Stimulated activated naive B cell treated with anti-CD40 and anti-IgM and Interleukin-4, amounts not matched to agents 10 μg/mL and 1 μg/mL and 100 μg/mL, for 72 hours (primary cell): ENCODE results near the gene AGAP1.

Experiments used
- ATAC-seq, 2 donors: fragments of 150-1000 bp; cut with Tn5 transposase; replicated peaks; 2 replicates each; pipeline ENCODE4 v1.10.0; 2021; ENCODE audit warnings: moderate library complexity in 1 of 2
- DNase-seq: peaks from one replicate; pipeline ENCODE4 v3.0.0; 2021
- H3K27ac Mint-ChIP-seq: one replicate; pipeline ENCODE4 v1.8.0; 2022; ENCODE audit warnings: mild to moderate bottlenecking, mixed read lengths
- H3K27me3 Mint-ChIP-seq, 2 donors: one replicate each; pipeline ENCODE4 v1.8.0; 2022; ENCODE audit warnings: mixed read lengths in 2 of 2
- H3K36me3 Mint-ChIP-seq, 2 donors: one replicate each; pipeline ENCODE4 v1.8.0; 2022; ENCODE audit warnings: mixed read lengths in 2 of 2, mild to moderate bottlenecking in 1 of 2
- H3K4me1 Mint-ChIP-seq, 2 donors: one replicate each; pipeline ENCODE4 v1.8.0; 2022; ENCODE audit warnings: mixed read lengths in 2 of 2, mild to moderate bottlenecking in 1 of 2
- H3K4me3 Mint-ChIP-seq, 2 donors: one replicate each; pipeline ENCODE4 v1.8.0; 2022; ENCODE audit warnings: mild to moderate bottlenecking in 2 of 2, mixed read lengths in 2 of 2, moderate library complexity in 1 of 2
- H3K9me3 Mint-ChIP-seq, 2 donors: one replicate each; pipeline ENCODE4 v1.8.0; 2022; ENCODE audit warnings: mixed read lengths in 2 of 2, mild to moderate bottlenecking in 1 of 2

AGAP1 gene

GRCh38 chr2:235986361-235986760 lies 492.5 kb downstream of the AGAP1 start:
- H3K4me3 Mint-ChIP-seq = no peak overlapping the region
- no peak overlapping the region for H3K27ac Mint-ChIP-seq
- H3K4me1 Mint-ChIP-seq = no peaks in the 10 kb centered on the region
- ATAC-seq = no peak
- H3K27me3 Mint-ChIP-seq = peaks cover 11 to 14% of the 10 kb centered on the region in 2 donors
- no peaks in the 10 kb centered on the region for H3K36me3 Mint-ChIP-seq
- no peak for DNase-seq
- H3K9me3 Mint-ChIP-seq = peaks cover 4 to 10% of the 10 kb centered on the region in 2 donors

DNA sequence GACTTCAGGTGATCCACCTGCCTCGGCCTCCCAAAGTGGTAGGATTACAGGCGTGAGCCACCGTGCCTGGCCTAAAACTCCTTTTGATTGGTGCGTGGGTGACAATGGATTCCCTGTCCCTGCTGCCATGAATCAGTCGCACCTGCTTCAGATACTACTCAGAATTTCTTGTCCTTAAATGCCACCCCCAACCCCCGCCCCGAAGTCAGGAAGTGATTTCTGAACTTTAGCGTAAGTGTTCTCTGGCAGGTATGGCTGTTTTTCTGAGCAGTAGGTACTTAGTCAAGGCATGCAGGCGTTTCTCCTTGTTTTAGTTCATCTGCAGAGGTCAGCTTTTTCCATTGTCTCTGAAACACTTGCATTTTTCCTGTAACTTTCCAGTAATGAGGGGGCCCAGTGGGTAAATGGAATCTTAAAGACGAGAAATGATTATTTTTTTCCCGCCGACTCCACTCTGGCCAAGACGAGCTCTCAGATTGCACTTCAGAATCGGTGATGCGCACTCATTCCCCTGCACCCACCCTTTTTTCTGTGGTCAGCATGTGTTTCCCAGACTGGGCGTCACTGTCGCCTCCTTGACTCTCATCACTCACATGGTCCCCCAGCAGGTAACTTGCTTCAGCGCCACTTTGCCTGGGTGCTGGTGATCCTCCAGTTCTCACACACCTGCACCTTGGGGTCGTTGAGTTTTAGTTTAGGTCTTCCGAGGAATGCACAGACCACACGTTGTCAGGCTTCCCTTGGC lies 494.6 kb downstream of the AGAP1 start:
- H3K36me3 Mint-ChIP-seq = no peaks in the 10 kb centered on the region
- H3K9me3 Mint-ChIP-seq = peaks cover 4 to 10% of the 10 kb centered on the region in 2 donors
- peaks cover 10 to 11% of the 10 kb centered on the region in 2 donors for H3K27me3 Mint-ChIP-seq
- DNase-seq (no peak), ATAC-seq (no peak)
- H3K4me3 Mint-ChIP-seq = no peak overlapping the region
- H3K27ac Mint-ChIP-seq = no peak overlapping the region
- H3K4me1 Mint-ChIP-seq = no peaks in the 10 kb centered on the region

DNA sequence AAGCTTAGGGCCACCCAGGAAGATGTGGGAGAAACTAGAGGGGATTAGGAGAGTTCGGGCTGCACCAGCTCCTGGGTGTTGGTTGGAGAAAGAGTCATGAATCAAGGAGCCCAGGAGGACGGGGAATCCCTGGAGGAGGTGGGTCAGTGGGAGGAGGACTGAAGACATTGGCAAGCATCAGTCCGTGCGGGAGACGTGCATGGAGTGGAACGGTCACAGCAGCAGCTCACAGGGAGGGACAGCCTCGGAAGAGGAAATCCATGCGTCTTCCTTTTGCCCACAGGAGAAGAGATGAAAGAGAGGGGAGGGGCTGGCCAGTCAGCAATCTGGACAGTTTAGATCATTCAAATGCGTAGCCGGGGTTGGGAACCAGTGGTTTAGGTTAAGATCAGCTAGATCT lies 495.7 kb downstream of the AGAP1 start:
- peaks cover 4 to 9% of the 10 kb centered on the region in 2 donors for H3K9me3 Mint-ChIP-seq
- no peaks in the 10 kb centered on the region for H3K36me3 Mint-ChIP-seq
- peaks cover 9 to 11% of the 10 kb centered on the region in 2 donors for H3K27me3 Mint-ChIP-seq
- no peak overlapping the region for H3K27ac Mint-ChIP-seq
- no peak overlapping the region for H3K4me3 Mint-ChIP-seq
- no peak for ATAC-seq
- DNase-seq = no peak
- no peaks in the 10 kb centered on the region for H3K4me1 Mint-ChIP-seq

DNA sequence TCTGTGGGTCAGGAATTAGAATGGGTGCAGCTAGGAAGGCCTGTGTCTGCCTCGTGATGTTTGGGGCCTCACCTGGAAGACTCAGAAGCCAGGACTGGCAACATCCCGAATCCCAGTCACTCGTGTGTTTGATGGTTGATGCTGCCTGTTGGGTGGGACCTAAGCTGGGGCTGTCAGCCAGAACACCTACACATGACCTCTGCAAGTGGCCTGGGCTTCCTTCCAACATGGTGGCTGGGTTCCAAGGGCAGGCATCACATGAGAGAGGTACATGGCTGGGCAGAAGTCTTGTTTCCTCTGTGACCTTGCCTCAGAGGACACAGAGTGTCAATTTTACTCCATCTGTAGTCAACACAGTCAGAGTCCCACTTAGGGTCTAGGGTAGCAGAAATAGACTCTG lies 496.5 kb downstream of the AGAP1 start:
- Mint-ChIP-seq H3K36me3 (no peaks in the 10 kb centered on the region), H3K4me1 (no peaks in the 10 kb centered on the region)
- no peak for ATAC-seq

DNA sequence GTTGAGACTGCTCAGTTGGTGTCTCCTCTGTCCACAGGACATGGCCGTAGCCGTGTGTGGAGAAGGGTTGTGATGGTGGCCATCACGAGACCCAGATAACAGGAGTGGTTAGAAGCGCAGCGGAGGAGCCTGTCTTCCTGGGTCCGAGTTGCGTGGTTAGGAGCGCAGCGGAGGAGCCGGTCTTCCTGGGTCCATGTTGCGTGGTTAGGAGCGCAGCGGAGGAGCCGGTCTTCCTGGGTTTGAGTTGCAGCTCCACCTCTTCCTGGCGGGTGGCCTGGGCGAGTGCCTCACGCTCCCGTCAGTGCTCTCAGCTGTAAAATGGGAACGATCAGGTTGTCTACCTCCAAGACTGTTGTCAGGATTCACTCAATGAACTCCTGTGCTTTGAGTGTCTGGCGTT lies 498.2 kb downstream of the AGAP1 start:
- H3K27me3 Mint-ChIP-seq = peaks cover 9 to 11% of the 10 kb centered on the region in 2 donors
- H3K4me3 Mint-ChIP-seq = no peak overlapping the region
- peaks cover 4% of the 10 kb centered on the region in 2 donors for H3K9me3 Mint-ChIP-seq
- no peak for ATAC-seq
- H3K4me1 Mint-ChIP-seq = no peaks in the 10 kb centered on the region
- no peak for DNase-seq
- no peaks in the 10 kb centered on the region for H3K36me3 Mint-ChIP-seq
- no peak overlapping the region for H3K27ac Mint-ChIP-seq

More for the DNA sequence above, 496.5 kb downstream of the AGAP1 start:
- Mint-ChIP-seq H3K27me3 (peaks cover 9 to 11% of the 10 kb centered on the region in 2 donors), H3K4me3 (no peak overlapping the region), H3K9me3 (peaks cover 4 to 7% of the 10 kb centered on the region in 2 donors), H3K27ac (no peak overlapping the region)
- no peak for DNase-seq

- H3K4me3 Mint-ChIP-seq = no peak overlapping the region
- peaks cover 0 to 2% of the 10 kb centered on the region in 2 donors for H3K9me3 Mint-ChIP-seq
- H3K4me1 Mint-ChIP-seq = peaks cover 0 to 2% of the 10 kb centered on the region in 2 donors
- ATAC-seq = no peak
- no peak overlapping the region for H3K27ac Mint-ChIP-seq
- peaks cover 0 to 4% of the 10 kb centered on the region in 2 donors for H3K27me3 Mint-ChIP-seq
- no peak for DNase-seq
- no peaks in the 10 kb centered on the region for H3K36me3 Mint-ChIP-seq
These were observed 502.6 kb downstream of the AGAP1 start for GRCh38 chr2:235996419-235996818.

DNA sequence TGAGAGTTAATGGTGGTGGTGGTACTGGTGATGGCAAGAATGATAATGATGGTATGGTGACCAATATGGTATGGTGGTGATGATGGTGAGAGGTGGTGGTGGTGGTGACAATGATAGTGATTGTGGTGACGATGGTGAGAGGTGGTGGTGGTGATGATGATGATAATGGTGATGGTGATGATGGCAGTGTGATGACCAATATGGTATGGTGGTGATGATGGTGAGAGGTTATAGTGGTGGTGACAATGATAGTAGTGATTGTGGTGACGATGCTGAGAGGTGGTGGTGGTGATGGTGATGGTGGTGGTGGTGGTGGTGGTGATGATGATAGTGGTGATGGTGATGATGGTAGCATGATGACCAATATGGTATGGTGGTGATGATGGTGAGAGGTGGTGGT lies 505.2 kb downstream of the AGAP1 start:
- no peak for ATAC-seq
- Mint-ChIP-seq H3K4me3 (no peak overlapping the region), H3K9me3 (peaks cover 0 to 2% of the 10 kb centered on the region in 2 donors), H3K4me1 (peaks cover 0 to 2% of the 10 kb centered on the region in 2 donors), H3K27ac (no peak overlapping the region), H3K36me3 (no peaks in the 10 kb centered on the region), H3K27me3 (peaks cover 0 to 4% of the 10 kb centered on the region in 2 donors)
- no peak for DNase-seq

DNA sequence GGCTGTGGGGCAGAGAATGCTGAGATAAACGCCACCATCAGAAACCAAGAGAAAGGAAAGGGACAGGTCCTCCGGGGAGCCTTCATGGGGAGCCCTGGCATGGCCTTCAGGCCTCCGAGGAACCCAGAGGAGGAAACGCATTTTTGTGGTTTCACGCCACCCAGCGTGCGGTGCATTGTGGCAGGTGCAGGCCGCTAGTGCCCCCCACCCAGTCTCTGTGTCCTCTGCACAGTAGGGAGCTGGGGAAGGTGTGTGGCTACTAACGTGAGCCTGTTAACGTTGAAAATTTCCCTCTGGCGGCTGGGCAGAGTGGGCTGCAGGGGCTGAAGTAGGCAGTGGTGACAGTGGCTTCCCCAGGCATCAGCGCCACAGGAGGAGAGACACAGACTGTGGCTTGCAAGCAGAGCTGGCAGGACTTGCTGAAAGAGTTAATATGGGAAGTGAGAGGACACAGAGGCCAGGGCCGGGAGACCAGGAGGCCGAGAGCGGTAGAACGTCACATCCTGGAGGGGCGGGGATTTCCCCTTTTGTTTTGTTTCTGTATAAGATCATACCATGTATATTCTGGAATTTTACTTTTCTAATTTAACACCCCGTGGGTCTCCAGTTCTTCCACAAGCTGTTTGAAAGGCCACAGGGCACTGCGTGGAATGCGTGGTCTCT lies 507.5 kb downstream of the AGAP1 start:
- no peak for ATAC-seq
- Mint-ChIP-seq H3K27me3 (peaks cover 4 to 5% of the 10 kb centered on the region in 2 donors), H3K4me1 (peaks cover 0 to 2% of the 10 kb centered on the region in 2 donors), H3K9me3 (peaks cover 0 to 5% of the 10 kb centered on the region in 2 donors), H3K36me3 (no peaks in the 10 kb centered on the region), H3K27ac (no peak overlapping the region), H3K4me3 (no peak overlapping the region)
- no peak for DNase-seq

- no peak overlapping the region for H3K4me3 Mint-ChIP-seq
- no peak overlapping the region for H3K27ac Mint-ChIP-seq
- no peaks in the 10 kb centered on the region for H3K36me3 Mint-ChIP-seq
- ATAC-seq (no peak), DNase-seq (no peak)
- H3K27me3 Mint-ChIP-seq = peaks cover 4 to 5% of the 10 kb centered on the region in 2 donors
- H3K9me3 Mint-ChIP-seq = peaks cover 0 to 5% of the 10 kb centered on the region in 2 donors
- peaks cover 0 to 2% of the 10 kb centered on the region in 2 donors for H3K4me1 Mint-ChIP-seq
These were observed 508.0 kb downstream of the AGAP1 start for GRCh38 chr2:236001854-236002253.

DNA sequence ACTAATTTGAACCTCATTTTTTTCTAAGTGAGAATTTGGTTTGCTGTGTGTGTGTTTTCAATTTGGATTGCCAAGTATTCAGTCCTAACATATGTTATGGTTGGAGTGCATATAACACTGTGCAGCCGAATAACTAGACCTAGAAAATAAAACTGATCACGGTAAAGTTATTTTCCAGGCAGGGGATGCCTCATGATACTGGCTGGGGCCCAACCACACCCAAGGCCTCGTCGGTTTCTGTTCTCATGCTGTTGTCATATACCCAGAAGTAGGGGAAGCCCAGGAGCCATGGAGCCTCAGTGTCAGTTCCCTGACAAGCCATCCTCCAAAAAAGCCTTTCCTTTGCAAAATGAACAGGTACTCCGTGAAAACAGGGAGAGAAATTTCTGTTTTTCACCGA lies 514.2 kb downstream of the AGAP1 start:
- H3K4me3 Mint-ChIP-seq = no peak overlapping the region
- H3K36me3 Mint-ChIP-seq = no peaks in the 10 kb centered on the region

GRCh38 chr2:236008857-236009256 lies 515.0 kb downstream of the AGAP1 start:
- Mint-ChIP-seq H3K9me3 (peaks cover 0 to 3% of the 10 kb centered on the region in 2 donors), H3K27ac (no peak overlapping the region), H3K27me3 (peaks cover 0 to 5% of the 10 kb centered on the region in 2 donors), H3K4me1 (no peaks in the 10 kb centered on the region), H3K36me3 (no peaks in the 10 kb centered on the region), H3K4me3 (no peak overlapping the region)
- no peak for DNase-seq
- ATAC-seq = no peak

More for the DNA sequence above, 514.2 kb downstream of the AGAP1 start:
- ATAC-seq = no peak
- H3K4me1 Mint-ChIP-seq = no peaks in the 10 kb centered on the region
- no peak for DNase-seq
- H3K27me3 Mint-ChIP-seq = peaks cover 0 to 5% of the 10 kb centered on the region in 2 donors
- H3K9me3 Mint-ChIP-seq = peaks cover 0 to 3% of the 10 kb centered on the region in 2 donors
- H3K27ac Mint-ChIP-seq = no peak overlapping the region

- H3K4me1 Mint-ChIP-seq = no peaks in the 10 kb centered on the region
- ATAC-seq (no peak), DNase-seq (no peak)
- H3K36me3 Mint-ChIP-seq = no peaks in the 10 kb centered on the region
- no peak overlapping the region for H3K27ac Mint-ChIP-seq
- H3K27me3 Mint-ChIP-seq = peaks cover 9 to 10% of the 10 kb centered on the region in 2 donors
- H3K9me3 Mint-ChIP-seq = peaks cover 0 to 5% of the 10 kb centered on the region in 2 donors
- H3K4me3 Mint-ChIP-seq = no peak overlapping the region
These were observed 517.3 kb downstream of the AGAP1 start for GRCh38 chr2:236010920-236011685.

GRCh38 chr2:236012155-236012554 lies 518.3 kb downstream of the AGAP1 start:
- no peaks in the 10 kb centered on the region for H3K4me1 Mint-ChIP-seq
- peaks cover 0 to 5% of the 10 kb centered on the region in 2 donors for H3K9me3 Mint-ChIP-seq
- H3K4me3 Mint-ChIP-seq = no peak overlapping the region
- no peaks in the 10 kb centered on the region for H3K36me3 Mint-ChIP-seq
- ATAC-seq (no peak), DNase-seq (no peak)
- H3K27me3 Mint-ChIP-seq = peaks cover 9 to 10% of the 10 kb centered on the region in 2 donors
- no peak overlapping the region for H3K27ac Mint-ChIP-seq

DNA sequence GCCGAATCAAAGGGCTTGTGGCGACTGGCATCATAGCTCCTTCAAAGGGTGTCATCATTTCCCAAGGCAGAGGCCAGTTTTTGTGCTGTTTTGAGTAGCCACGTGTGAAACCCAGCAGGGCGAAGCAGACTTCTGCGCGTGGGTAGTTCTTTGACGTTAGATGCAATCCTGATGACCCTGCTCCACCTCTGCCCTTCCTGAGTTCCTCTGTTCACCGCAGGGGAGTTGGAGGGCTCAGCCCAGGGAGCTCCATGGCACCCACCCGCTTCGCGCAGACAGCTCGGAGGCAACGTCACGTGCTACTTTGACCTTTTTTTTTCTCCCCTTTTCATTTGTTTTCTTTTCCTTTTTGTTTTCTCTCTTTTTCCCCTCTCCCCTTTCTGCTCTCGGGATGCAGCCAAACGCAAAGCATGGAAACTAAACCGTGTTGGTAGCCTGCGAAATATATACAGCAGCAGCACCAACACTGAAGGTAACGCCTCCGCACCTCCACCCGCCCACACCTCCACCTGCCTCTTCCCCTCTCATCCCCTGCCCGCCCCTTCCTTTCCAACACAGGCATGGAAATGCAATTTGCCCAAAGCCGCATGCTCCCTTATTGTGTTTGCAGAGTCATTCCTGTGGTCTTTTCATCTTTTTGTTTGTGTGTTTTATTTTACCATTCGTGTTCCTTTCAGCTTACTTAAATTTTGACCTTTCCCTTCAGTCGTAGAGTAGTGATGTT lies 520.7 kb downstream of the AGAP1 start:
- Mint-ChIP-seq H3K36me3 (no peaks in the 10 kb centered on the region), H3K9me3 (peaks cover 0 to 5% of the 10 kb centered on the region in 2 donors), H3K4me3 (no peak overlapping the region), H3K4me1 (no peaks in the 10 kb centered on the region), H3K27me3 (peaks cover 9 to 10% of the 10 kb centered on the region in 2 donors), H3K27ac (no peak overlapping the region)
- DNase-seq = no peak
- ATAC-seq = no peak
